ENCODE measurements around the gene ACIN1.

DNA sequence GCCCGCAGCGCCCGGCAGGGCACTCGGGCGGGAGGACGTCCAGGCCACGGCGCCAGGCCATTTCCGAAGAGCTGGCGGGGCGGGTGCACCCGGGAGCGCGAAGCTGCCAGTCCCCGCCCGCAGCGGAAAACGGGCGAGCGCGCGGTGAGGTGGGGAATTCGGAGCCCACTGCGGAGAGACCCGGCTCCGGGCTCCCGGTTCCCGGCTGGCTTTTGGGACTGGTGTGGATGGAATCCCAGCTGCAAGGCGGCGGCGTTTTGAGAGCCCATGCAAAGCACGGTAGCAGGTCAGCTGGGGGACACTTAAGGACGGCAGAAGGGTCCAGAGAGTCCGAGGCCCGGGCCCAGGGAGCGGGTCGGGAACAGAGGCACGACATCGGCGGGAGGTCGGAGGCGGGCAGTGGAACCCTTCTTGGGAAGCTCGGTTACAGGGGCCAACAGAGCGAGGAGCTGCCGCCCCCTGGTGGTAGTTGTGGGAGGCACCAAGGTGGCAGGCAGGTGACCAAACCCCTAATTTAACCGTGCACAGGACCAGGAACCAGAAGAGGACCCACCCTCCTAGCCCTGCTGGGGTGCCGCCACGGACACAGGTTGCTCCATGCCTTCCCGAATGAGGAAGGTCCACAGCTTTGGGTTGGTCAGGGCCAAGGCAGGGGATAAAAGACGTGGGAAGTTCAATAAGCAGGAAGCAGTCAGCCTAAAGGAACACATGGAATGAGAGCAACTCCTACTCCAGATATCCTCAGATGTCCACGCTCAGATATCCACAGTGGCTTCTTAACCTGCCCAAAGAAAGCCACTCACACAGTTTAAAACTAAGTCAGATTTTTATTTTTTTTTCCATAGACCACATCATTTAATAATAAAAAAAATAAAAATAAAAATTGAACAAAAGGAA is 36.9 kb downstream of the ACIN1 start:
- TF ChIP-seq, protein P1, sequence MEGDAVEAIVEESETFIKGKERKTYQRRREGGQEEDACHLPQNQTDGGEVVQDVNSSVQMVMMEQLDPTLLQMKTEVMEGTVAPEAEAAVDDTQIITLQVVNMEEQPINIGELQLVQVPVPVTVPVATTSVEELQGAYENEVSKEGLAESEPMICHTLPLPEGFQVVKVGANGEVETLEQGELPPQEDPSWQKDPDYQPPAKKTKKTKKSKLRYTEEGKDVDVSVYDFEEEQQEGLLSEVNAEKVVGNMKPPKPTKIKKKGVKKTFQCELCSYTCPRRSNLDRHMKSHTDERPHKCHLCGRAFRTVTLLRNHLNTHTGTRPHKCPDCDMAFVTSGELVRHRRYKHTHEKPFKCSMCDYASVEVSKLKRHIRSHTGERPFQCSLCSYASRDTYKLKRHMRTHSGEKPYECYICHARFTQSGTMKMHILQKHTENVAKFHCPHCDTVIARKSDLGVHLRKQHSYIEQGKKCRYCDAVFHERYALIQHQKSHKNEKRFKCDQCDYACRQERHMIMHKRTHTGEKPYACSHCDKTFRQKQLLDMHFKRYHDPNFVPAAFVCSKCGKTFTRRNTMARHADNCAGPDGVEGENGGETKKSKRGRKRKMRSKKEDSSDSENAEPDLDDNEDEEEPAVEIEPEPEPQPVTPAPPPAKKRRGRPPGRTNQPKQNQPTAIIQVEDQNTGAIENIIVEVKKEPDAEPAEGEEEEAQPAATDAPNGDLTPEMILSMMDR (optimal IDR thresholded peaks at IDR 0.05 in 1 of 3, IDR thresholded peaks at IDR 0.05 in 1 of 3, conservative IDR thresholded peaks at IDR 0.05 in 1 of 3; ENCODE audit: extremely low read depth in 1 of 3, insufficient read depth in 2 of 3, low read length in 3 of 3): peak; percentile 89 to 97 (median 96)
- TF ChIP-seq EZH2 (IDR thresholded peaks at IDR 0.05; ENCODE audit: low read length): no peak

Data from keratinocyte (primary cell).